Panc1 (cell line): Measurements from ENCODE around the gene SMAD1.

Experiments used
- TF ChIP-seq, protein P1 (sequence below): fragments of 450-650 bp; IDR thresholded peaks from 2 replicates; pipeline ENCODE4 v1.5.1; 2017; ENCODE audit warnings: mild to moderate bottlenecking
- TF ChIP-seq, protein P2 (sequence below), 2 experiments: IDR thresholded peaks; 2 replicates each; pipeline ENCODE4 v1.6.1; 2011 to 2012; ENCODE audit warnings: low read depth in 2 of 2, control low read depth in 1 of 2, low read length in 1 of 2, mild to moderate bottlenecking in 1 of 2, moderate library complexity in 1 of 2; ENCODE audit not compliant: insufficient read depth in 1 of 2

DNA sequence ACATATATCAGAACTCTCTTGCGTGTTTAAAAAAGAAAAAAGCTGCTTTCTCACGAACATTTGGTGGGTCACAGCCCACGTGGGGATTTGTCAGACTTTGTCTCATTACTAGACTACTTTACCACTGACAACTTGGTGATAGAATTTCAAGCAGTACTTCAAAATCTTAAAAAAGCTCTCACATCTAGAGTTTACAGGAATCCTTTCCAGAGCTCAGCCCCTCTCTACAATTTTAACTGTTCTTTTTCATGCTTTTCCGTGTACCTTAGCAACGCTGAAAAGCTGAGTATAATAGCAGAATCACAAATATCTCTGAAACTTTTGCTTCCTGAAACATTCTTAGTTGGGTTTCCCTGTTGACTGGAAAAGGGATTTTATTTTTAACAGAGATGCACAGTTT, 50.2 kb downstream of the SMAD1 start:
- TF ChIP-seq, protein P1, sequence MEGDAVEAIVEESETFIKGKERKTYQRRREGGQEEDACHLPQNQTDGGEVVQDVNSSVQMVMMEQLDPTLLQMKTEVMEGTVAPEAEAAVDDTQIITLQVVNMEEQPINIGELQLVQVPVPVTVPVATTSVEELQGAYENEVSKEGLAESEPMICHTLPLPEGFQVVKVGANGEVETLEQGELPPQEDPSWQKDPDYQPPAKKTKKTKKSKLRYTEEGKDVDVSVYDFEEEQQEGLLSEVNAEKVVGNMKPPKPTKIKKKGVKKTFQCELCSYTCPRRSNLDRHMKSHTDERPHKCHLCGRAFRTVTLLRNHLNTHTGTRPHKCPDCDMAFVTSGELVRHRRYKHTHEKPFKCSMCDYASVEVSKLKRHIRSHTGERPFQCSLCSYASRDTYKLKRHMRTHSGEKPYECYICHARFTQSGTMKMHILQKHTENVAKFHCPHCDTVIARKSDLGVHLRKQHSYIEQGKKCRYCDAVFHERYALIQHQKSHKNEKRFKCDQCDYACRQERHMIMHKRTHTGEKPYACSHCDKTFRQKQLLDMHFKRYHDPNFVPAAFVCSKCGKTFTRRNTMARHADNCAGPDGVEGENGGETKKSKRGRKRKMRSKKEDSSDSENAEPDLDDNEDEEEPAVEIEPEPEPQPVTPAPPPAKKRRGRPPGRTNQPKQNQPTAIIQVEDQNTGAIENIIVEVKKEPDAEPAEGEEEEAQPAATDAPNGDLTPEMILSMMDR = no peak
- TF ChIP-seq, protein P2, sequence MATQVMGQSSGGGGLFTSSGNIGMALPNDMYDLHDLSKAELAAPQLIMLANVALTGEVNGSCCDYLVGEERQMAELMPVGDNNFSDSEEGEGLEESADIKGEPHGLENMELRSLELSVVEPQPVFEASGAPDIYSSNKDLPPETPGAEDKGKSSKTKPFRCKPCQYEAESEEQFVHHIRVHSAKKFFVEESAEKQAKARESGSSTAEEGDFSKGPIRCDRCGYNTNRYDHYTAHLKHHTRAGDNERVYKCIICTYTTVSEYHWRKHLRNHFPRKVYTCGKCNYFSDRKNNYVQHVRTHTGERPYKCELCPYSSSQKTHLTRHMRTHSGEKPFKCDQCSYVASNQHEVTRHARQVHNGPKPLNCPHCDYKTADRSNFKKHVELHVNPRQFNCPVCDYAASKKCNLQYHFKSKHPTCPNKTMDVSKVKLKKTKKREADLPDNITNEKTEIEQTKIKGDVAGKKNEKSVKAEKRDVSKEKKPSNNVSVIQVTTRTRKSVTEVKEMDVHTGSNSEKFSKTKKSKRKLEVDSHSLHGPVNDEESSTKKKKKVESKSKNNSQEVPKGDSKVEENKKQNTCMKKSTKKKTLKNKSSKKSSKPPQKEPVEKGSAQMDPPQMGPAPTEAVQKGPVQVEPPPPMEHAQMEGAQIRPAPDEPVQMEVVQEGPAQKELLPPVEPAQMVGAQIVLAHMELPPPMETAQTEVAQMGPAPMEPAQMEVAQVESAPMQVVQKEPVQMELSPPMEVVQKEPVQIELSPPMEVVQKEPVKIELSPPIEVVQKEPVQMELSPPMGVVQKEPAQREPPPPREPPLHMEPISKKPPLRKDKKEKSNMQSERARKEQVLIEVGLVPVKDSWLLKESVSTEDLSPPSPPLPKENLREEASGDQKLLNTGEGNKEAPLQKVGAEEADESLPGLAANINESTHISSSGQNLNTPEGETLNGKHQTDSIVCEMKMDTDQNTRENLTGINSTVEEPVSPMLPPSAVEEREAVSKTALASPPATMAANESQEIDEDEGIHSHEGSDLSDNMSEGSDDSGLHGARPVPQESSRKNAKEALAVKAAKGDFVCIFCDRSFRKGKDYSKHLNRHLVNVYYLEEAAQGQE (IDR thresholded peaks at IDR 0.05; ENCODE audit: insufficient read depth in 1 of 2, low read depth in 2 of 2, low read length in 1 of 2) = no peak
